Body of pancreas (tissue), 4 donors: ENCODE measurements around the gene CAMTA1. TPM values are rescaled to one million over a fixed set of nuclear protein-coding genes. Genes with fewer than 3 reads are reported as not detected.
A peak's percentile ranks its signal among the peaks of the same experiment; 100 is the strongest.

ENCODE experiments used
- ATAC-seq: fragments of 150-250 bp; one replicate; pipeline ENCODE4 v1.9.1; 2016
- DNase-seq, 4 donors: peaks; one replicate each; pipeline ENCODE4 v3.0.0-alpha.2; 2019
- H3K27ac ChIP-seq, 4 donors: fragments of 200-600 bp; sonication (generic); 1 replicate in 3 of 4; 2 replicates in 1 of 4; pipeline versions ENCODE4 v1.5.1 to v1.6.1; 2016 to 2019; ENCODE audit warnings: mild to moderate bottlenecking in 1 of 4, mixed read lengths in 1 of 4, moderate library complexity in 1 of 4
- H3K27me3 ChIP-seq, 2 donors: fragments of 200-600 bp; sonication (generic); one replicate each; pipeline ENCODE4 v1.6.0; 2016; ENCODE audit warnings: mild to moderate bottlenecking in 1 of 2
- H3K36me3 ChIP-seq, 2 donors: fragments of 200-600 bp; sonication (generic); replicated peaks in 1 of 2; 2 replicates each; pipeline ENCODE4 v1.5.1; 2016; ENCODE audit warnings: low read depth in 2 of 2; ENCODE audit not compliant: insufficient read depth in 1 of 2
- H3K4me1 ChIP-seq: fragments of 200-600 bp; sonication (generic); one replicate; pipeline ENCODE4 v1.6.0; 2016
- H3K4me3 ChIP-seq, 2 donors: fragments of 200-600 bp; sonication (generic); 1 replicate in 1 of 2; 2 replicates in 1 of 2; pipeline ENCODE4 v1.5.1; 2016 to 2019
- H3K9me3 ChIP-seq, 3 donors: fragments of 200-600 bp; sonication (generic); 1 replicate in 2 of 3; 2 replicates in 1 of 3; pipeline ENCODE4 v1.5.1; 2016
- CTCF ChIP-seq, 7 experiments: fragments of 450-650 bp in 4 of 7; fragments of 200-600 bp in 3 of 7; sonication (generic) in 3 of 7; IDR thresholded peaks; one replicate each; pipeline ENCODE4 v1.5.1; 2016 to 2019; ENCODE audit warnings: antibody characterized with exemption in 7 of 7
- POLR2A ChIP-seq, 3 donors: fragments of 450-650 bp; IDR thresholded peaks; one replicate each; pipeline ENCODE4 v1.6.1; 2016; ENCODE audit warnings: antibody characterized with exemption in 3 of 3, mild to moderate bottlenecking in 2 of 3
- WGBS, 2 donors: methylation state at CpG; one replicate each; pipeline ENCODE4 v1.1.5; 2017; 5-methylcytosine and 5-hydroxymethylcytosine counted together
- intact Hi-C: fragments of 100-400 bp; cut with DNase I; formaldehyde crosslinking; loops from one replicate; pipeline ENCODE4 v1.15.1; 2023
- total RNA-seq, 2 donors: library from RNA; depleted of rRNA; stranded (reverse); fragments of >200 nt; gene quantifications; one replicate each; pipeline ENCODE4 v1.1.0, GENCODE V29; 2016

The CAMTA1 gene
- total RNA-seq, 2 donors from 2014 or later = 36.3 to 59.7 TPM

DNA sequence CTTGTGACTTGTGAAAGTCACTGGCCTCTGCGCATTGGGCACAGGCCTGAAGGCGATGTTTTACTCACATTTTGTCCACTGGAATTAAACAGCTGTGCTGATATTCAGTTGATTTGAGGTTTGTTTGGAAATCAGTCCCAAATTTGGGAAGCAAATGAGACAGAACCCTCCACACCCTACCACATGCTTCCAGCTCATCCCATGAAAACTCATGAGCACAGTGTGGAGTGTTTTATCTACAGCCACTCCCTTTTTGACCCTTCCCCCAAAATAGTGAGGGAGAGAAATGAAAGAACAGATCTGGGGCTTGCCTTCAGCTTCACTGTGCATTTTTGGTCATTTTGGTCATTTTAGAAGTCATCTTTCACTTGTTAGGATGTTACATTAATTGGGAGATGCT lies 101.3 kb downstream of the CAMTA1 start:
- intact Hi-C loops = loop anchor here (10.0 kb wide), 1 partner anchor 92 kb away; no protein-coding TSS in a partner anchor
- no peak for ATAC-seq

GRCh38 chr1:6888268-6888667 lies 103.0 kb downstream of the CAMTA1 start:
- WGBS, 2 donors = 77 to 78% methylated on average over 3 of the region's 3 CpGs
- H3K27me3 ChIP-seq = no peaks in the 10 kb centered on the region
- H3K4me3 ChIP-seq = no peak overlapping the region
- DNase-seq (no peak), ATAC-seq (no peak)
- no peak for TF ChIP-seq POLR2A (IDR thresholded peaks at IDR 0.05)
- TF ChIP-seq CTCF (IDR thresholded peaks at IDR 0.05) = no peak
- no peaks in the 10 kb centered on the region for H3K36me3 ChIP-seq
- H3K9me3 ChIP-seq = no peaks in the 10 kb centered on the region
- no peak overlapping the region for H3K27ac ChIP-seq
- intact Hi-C loops = loop anchor here (10.0 kb wide), 1 partner anchor 93 kb away; no protein-coding TSS in a partner anchor
- peaks cover 13% of the 10 kb centered on the region for H3K4me1 ChIP-seq

More for the DNA sequence above, 101.3 kb downstream of the CAMTA1 start:
- no peaks in the 10 kb centered on the region for H3K9me3 ChIP-seq
- H3K27me3 ChIP-seq = no peaks in the 10 kb centered on the region
- WGBS, 2 donors = 93 to 100% methylated on average over 2 of the region's 2 CpGs
- no peak overlapping the region for H3K4me3 ChIP-seq
- H3K4me1 ChIP-seq = peaks cover 13% of the 10 kb centered on the region
- H3K36me3 ChIP-seq = no peaks in the 10 kb centered on the region
- no peak for TF ChIP-seq CTCF (IDR thresholded peaks at IDR 0.05)
- TF ChIP-seq POLR2A (IDR thresholded peaks at IDR 0.05) = no peak
- no peak for DNase-seq
- H3K27ac ChIP-seq = no peak overlapping the region

DNA sequence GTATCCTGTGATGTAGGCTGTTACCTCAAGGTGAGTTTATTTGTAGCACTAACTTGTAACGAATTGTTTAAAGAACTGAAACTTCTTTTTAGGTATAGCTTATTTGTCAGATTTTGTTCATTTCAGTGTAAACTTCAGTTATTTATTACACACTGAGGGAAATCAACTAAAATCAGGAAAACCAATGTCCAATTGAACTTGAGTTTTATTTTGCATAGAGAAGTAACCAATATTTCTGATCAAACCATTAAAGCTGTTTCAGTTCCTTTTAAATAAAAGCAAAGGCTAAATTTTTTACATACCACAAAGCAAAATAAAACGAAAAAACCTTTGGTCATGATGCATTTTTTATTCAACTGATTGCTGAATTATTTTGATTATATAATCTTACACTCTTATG lies 103.6 kb downstream of the CAMTA1 start:
- TF ChIP-seq POLR2A (IDR thresholded peaks at IDR 0.05) (no peak), CTCF (IDR thresholded peaks at IDR 0.05) (no peak)
- Histone ChIP-seq H3K27me3 (no peaks in the 10 kb centered on the region), H3K9me3 (no peaks in the 10 kb centered on the region), H3K4me3 (no peak overlapping the region), H3K4me1 (peaks cover 13% of the 10 kb centered on the region), H3K36me3 (no peaks in the 10 kb centered on the region), H3K27ac (no peak overlapping the region)
- WGBS, 2 donors = 69 to 71% methylated on average over 2 of the region's 2 CpGs
- intact Hi-C loops = loop anchor here (10.0 kb wide), 1 partner anchor 94 kb away; no protein-coding TSS in a partner anchor
- no peak for DNase-seq
- ATAC-seq = no peak

DNA sequence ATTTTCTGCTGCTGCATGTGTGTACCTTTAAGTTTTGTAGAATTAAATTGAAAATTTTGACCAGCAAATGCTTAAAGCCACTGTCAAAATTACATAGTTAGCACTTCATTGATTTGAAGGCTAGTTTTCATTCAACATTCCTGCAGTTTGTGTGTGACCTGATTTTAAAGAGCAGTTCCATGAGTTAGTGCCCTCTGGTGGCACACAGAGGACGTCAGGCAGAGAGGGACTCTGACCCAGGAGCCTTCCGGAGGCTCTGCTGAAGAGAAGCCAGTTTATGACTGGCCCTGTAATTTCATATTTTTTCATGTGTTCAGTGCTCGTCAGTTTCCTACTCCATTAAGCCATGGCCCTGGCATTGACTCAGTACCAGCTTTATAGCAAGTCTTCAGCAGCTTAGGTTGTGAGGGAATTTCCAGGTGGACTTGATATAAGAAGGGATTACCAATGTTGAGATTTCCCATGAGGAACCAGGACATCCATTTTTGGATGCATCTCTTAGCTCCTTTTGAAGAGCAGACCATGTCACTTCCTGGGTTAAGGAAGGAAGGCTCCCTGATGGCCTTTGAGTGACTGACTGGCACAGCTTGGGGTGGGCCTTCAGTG lies 104.7 kb downstream of the CAMTA1 start:
- Histone ChIP-seq H3K9me3 (no peaks in the 10 kb centered on the region), H3K27ac (no peak overlapping the region), H3K4me3 (no peak overlapping the region), H3K4me1 (peaks cover 7% of the 10 kb centered on the region), H3K36me3 (no peaks in the 10 kb centered on the region), H3K27me3 (no peaks in the 10 kb centered on the region)
- WGBS, 2 donors = 7 to 9% methylated on average over 3 of the region's 3 CpGs
- peak; percentile 65 to 77 (median 70) for DNase-seq
- intact Hi-C loops = loop anchor here (10.0 kb wide), 2 partner anchors 95 to 165 kb away; no protein-coding TSS in a partner anchor
- TF ChIP-seq POLR2A (IDR thresholded peaks at IDR 0.05) (no peak), CTCF (IDR thresholded peaks at IDR 0.05) (peak; percentile 62 to 88 (median 77))
- ATAC-seq = peak; percentile 86

DNA sequence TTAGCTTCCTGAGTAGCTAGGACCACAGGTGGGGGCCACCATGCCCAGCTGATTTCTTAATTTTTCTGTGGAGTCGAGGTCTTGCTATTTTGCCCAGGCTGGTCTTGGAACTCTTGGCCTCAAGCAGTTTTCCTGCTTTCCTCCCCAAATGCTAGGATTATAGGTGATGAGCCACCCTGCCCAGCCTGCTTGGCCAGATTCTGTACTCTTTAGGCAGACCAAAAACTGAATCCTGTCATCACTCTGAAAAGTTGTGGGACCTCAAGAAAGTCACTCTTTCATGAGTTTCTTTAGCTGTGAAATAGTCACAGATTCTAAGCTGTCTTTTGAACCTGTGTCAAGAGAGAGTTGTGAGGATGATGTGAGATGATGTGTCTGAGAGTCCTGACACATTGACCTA lies 105.4 kb downstream of the CAMTA1 start:
- no peaks in the 10 kb centered on the region for H3K36me3 ChIP-seq
- H3K4me3 ChIP-seq = no peak overlapping the region
- H3K4me1 ChIP-seq = peaks cover 7% of the 10 kb centered on the region
- no peaks in the 10 kb centered on the region for H3K9me3 ChIP-seq
- 100% methylated on average over 1 of the region's 1 CpG for WGBS, 2 donors
- DNase-seq = no peak
- no peak for ATAC-seq
- no peaks in the 10 kb centered on the region for H3K27me3 ChIP-seq
- intact Hi-C loops = loop anchor here (10.0 kb wide), 1 partner anchor 166 kb away; no protein-coding TSS in a partner anchor
- no peak overlapping the region for H3K27ac ChIP-seq
- TF ChIP-seq POLR2A (IDR thresholded peaks at IDR 0.05) = no peak
- no peak for TF ChIP-seq CTCF (IDR thresholded peaks at IDR 0.05)
